ENCODE data around the gene SRRM3. TPM values are rescaled to one million over a fixed set of nuclear protein-coding genes. Genes with fewer than 3 reads are reported as not detected.

SRRM3 gene
- total and polyA plus RNA-seq, 2 experiments from 2014 or later: 8.6 to 13.8 TPM

GRCh38 chr7:76330673-76331072, 129.0 kb downstream of the SRRM3 start:
- Mint-ChIP-seq H3K27me3 (ENCODE audit: insufficient read depth, low read depth, poor library complexity) (peaks cover 7% of the 10 kb centered on the region), H3K9me3 (no peaks in the 10 kb centered on the region), H3K36me3 (ENCODE audit: low read depth) (peaks cover 81% of the 10 kb centered on the region), H3K27ac (no peak overlapping the region), H3K4me3 (no peak overlapping the region), H3K4me1 (peaks cover 33% of the 10 kb centered on the region)
- ATAC-seq (peak; percentile 66), DNase-seq (ENCODE audit: low spot score) (peak; percentile 55)
- TF ChIP-seq CTCF (conservative IDR thresholded peaks at IDR 0.05; ENCODE audit: low read depth in 2 of 2) (peak; percentile 55 to 60), JUNB (IDR thresholded peaks at IDR 0.05; ENCODE audit: unreplicated experiment) (no peak)
- H3F3A ChIP-seq (replicated peaks; ENCODE audit: low read depth): peaks cover 40% of the 10 kb centered on the region
- H3K36me3 ChIP-seq (ENCODE audit: insufficient read depth): peaks cover 40% of the 10 kb centered on the region
- peaks cover 7% of the 10 kb centered on the region; the same call in 1 of the 2 replicates for H3K4me1 ChIP-seq (ENCODE audit: insufficient read depth)
- H4K20me1 ChIP-seq (replicated peaks; ENCODE audit: insufficient read depth): peaks cover 83% of the 10 kb centered on the region
- H3K27me3 ChIP-seq (ENCODE audit: insufficient read depth): no peaks in the 10 kb centered on the region
- H3K27ac ChIP-seq (ENCODE audit: low read depth): peak overlapping the region; percentile 17; the same call in 1 of the 2 replicates
- no peak overlapping the region for H3K4me2 ChIP-seq
- no peak overlapping the region for H2AFZ ChIP-seq
- H3K79me2 ChIP-seq (replicated peaks; ENCODE audit: insufficient read depth): peaks cover 99% of the 10 kb centered on the region
- H3K9me2 ChIP-seq (ENCODE audit: insufficient read depth): no peaks in the 10 kb centered on the region
- H3K4me3 ChIP-seq: no peak overlapping the region

GRCh38 chr7:76332078-76332477, 130.4 kb downstream of the SRRM3 start:
- ATAC-seq: no peak
- peaks cover 40% of the 10 kb centered on the region for H3K4me1 Mint-ChIP-seq

DNA sequence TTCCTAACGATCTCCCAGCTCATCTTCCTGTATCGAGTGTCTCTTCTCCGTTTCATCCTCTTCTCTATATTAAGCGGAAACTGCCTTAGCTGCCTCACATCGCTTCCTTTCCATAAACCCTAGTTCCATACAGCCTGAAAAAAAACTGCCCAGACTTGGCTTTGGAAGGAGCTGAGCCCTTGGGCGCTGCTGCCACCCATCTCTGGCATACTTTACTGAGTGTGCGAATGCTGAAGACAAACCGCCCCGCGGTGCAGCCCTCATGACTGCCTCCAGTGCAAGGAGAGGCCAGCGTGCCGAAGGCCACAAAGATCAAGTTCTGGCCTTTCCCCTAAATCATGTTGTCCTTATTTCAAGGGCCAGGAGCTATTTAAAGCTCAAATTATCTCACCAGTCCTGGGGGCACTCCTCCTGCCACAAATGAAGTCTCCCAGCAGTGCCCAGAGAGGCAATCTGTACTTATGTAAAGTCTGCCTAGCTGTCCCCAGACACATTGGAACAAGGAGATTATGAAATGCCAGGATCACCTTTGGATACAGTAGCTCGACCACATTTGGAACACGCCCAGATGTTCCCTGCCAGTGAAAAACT, 131.9 kb downstream of the SRRM3 start:
- H4K20me1 ChIP-seq (replicated peaks; ENCODE audit: insufficient read depth): peaks cover 87% of the 10 kb centered on the region
- no peaks in the 10 kb centered on the region for H3K27me3 ChIP-seq (ENCODE audit: insufficient read depth)
- ATAC-seq (no peak), DNase-seq (ENCODE audit: low spot score) (no peak)
- peaks cover 79% of the 10 kb centered on the region for H3K36me3 Mint-ChIP-seq (ENCODE audit: low read depth)
- H3K9me2 ChIP-seq (ENCODE audit: insufficient read depth): no peaks in the 10 kb centered on the region
- H3K27ac Mint-ChIP-seq: peak overlapping the region; percentile 34; the same call in 1 of the 2 replicates
- no peak for TF ChIP-seq EZH2phosphoT487 (IDR thresholded peaks at IDR 0.05; ENCODE audit: unreplicated experiment)
- no peak for TF ChIP-seq STAT1 (IDR thresholded peaks at IDR 0.05; ENCODE audit: unreplicated experiment)
- no peak for TF ChIP-seq POLR2AphosphoS5 (IDR thresholded peaks at IDR 0.05; ENCODE audit: low read depth)
- no peaks in the 10 kb centered on the region for H3K9me3 Mint-ChIP-seq
- H3K4me1 ChIP-seq (ENCODE audit: insufficient read depth): peaks cover 10% of the 10 kb centered on the region
- peaks cover 29% of the 10 kb centered on the region for H3F3A ChIP-seq (replicated peaks; ENCODE audit: low read depth)
- no peak overlapping the region for H3K4me2 ChIP-seq
- H3K4me3 ChIP-seq: no peak overlapping the region
- peaks cover 15% of the 10 kb centered on the region; the same call in 1 of the 2 replicates for H3K36me3 ChIP-seq (ENCODE audit: insufficient read depth)
- H3K79me2 ChIP-seq (replicated peaks; ENCODE audit: insufficient read depth): peaks cover 100% of the 10 kb centered on the region
- H2AFZ ChIP-seq: no peak overlapping the region
- H3K27me3 Mint-ChIP-seq (ENCODE audit: insufficient read depth, low read depth, poor library complexity): peaks cover 7% of the 10 kb centered on the region
- no peak overlapping the region for H3K4me3 Mint-ChIP-seq
- peaks cover 49% of the 10 kb centered on the region for H3K4me1 Mint-ChIP-seq
- H3K27ac ChIP-seq (ENCODE audit: low read depth): peak overlapping the region; percentile 66; the same call in 1 of the 2 replicates

More at GRCh38 chr7:76332078-76332477, 130.4 kb downstream of the SRRM3 start:
- peaks cover 35% of the 10 kb centered on the region for H3F3A ChIP-seq (replicated peaks; ENCODE audit: low read depth)
- no peak overlapping the region for H3K4me2 ChIP-seq
- H3K4me1 ChIP-seq (ENCODE audit: insufficient read depth): peaks cover 7% of the 10 kb centered on the region
- peaks cover 7% of the 10 kb centered on the region for H3K27me3 Mint-ChIP-seq (ENCODE audit: insufficient read depth, low read depth, poor library complexity)
- TF ChIP-seq CREB1 (CRISPR knock-in tag; IDR thresholded peaks at IDR 0.05; ENCODE audit: low read depth) (no peak), EZH2phosphoT487 (IDR thresholded peaks at IDR 0.05; ENCODE audit: unreplicated experiment) (no peak), POLR2AphosphoS5 (IDR thresholded peaks at IDR 0.05; ENCODE audit: low read depth) (no peak), NANOG (IDR thresholded peaks at IDR 0.05; ENCODE audit: borderline replicate concordance) (no peak), STAT1 (IDR thresholded peaks at IDR 0.05; ENCODE audit: unreplicated experiment) (no peak)
- H3K36me3 Mint-ChIP-seq (ENCODE audit: low read depth): peaks cover 78% of the 10 kb centered on the region
- peaks cover 99% of the 10 kb centered on the region for H3K79me2 ChIP-seq (replicated peaks; ENCODE audit: insufficient read depth)
- H3K27me3 ChIP-seq (ENCODE audit: insufficient read depth): no peaks in the 10 kb centered on the region
- no peak for DNase-seq (ENCODE audit: low spot score)
- H3K27ac Mint-ChIP-seq: no peak overlapping the region
- no peaks in the 10 kb centered on the region for H3K9me3 Mint-ChIP-seq
- no peak overlapping the region for H3K4me3 Mint-ChIP-seq
- H3K27ac ChIP-seq (ENCODE audit: low read depth): no peak overlapping the region; the same call in 1 of the 2 replicates
- H3K4me3 ChIP-seq: no peak overlapping the region
- peaks cover 83% of the 10 kb centered on the region for H4K20me1 ChIP-seq (replicated peaks; ENCODE audit: insufficient read depth)
- H3K9me2 ChIP-seq (ENCODE audit: insufficient read depth): no peaks in the 10 kb centered on the region
- peaks cover 28% of the 10 kb centered on the region; the same call in 1 of the 2 replicates for H3K36me3 ChIP-seq (ENCODE audit: insufficient read depth)
- no peak overlapping the region for H2AFZ ChIP-seq

Measured in GM23338 (cell line).